SKM-1 (cell line): Measurements from ENCODE around the gene CORO7.
"Not testable (repeated sequence)": the region's sequence is repeated elsewhere in the genome, so short reads cannot be mapped to it uniquely, and the experiment has no call there.

Experiments
- DNase-seq: peaks from one replicate; lab custom pipeline; 2025; ENCODE audit not compliant: unreplicated experiment; lab: John Stamatoyannopoulos, UW

CORO7 gene

DNA sequence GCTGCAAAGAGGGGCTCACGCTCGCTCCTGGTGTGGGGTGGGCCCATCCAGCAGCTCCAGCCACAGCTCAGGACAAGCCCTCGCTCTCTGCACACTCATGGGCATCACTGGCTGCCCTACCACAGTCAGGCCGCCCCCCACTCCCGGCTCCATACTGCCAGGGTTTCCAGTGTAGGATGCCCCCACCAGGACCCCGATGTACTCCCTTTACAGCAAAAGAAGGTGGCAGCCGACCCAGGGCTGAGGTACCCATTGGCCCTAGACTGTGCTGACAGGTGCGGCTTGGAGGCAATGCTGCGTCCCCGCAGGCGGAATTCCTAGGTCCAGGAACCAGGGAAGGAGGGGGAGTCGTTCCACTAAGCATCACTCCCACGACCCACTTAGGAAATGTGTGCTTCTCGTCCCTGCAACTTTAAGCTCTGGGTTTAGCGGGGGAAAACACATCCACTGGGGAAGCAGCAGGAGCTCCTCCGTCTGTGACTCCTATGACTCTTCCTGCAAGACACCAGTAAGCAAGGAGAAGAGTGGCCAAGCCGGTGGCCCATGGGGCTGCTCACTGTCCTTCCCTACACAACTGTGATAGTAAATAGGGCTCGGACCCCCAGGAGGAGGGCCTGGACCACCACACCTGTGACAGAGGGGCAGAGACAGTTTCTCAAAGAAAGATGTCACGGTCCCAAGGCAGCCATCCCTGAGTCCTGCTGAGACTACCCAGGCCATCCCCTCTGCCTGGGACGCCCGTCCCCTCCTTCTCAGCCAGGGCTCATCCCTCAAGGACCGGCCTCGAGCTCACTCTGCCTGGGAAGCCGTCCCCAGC lies 13.1 kb downstream of the CORO7 start:
- DNase-seq, result no peak

DNA sequence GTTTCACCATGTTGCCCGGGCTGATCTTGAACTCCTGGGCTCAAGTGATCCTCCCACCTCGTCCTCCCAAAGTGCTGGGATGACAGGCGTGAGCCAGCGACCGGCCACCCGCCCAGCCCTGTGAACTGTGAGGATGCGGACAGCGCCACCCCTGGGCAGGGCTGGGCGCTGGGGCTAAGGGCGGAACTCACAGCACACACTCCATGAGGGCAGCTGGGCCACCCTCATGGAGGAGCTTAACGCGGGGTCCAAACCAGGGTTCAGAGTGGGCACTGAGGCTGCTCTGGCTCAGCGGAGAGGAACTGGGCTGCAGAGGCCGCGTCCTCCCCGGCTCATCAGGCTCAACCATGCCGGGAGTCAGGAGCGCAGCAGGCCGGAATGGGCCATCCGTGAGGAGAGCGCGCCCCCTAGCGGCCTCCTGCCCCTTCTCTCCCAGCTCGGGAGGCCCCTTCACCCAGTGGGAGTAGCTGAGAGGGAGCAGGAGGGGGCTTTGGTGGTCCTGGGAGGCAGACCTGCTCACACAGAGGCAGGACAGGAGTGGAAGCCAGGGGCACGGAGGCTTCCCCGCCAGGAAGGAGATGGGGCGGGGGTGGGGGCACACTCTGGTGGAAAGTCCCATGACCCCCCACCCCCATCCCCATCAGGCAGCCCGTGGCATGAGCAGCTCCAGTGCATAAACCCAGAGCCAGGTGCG lies 13.8 kb downstream of the CORO7 start:
- no peak for DNase-seq

DNA sequence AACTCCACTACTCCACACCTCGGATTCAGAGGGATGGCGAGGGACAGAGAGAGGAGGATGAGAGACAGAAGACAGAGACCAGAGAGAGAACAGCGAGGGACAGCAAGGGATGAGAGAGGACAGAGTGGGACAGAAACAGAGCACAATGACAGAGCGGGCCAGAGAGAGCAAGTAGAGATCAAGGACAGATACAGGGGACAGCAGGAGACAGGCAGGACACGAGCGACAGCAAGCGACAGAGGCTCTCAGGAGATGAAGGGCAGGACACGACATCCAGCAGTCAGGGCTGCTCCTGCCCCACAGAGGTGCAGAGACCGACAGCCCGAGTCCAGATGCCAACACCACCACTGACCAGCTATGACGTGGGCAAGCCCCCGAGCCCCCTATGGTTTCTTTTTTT lies 14.9 kb downstream of the CORO7 start:
- DNase-seq, result no peak

DNA sequence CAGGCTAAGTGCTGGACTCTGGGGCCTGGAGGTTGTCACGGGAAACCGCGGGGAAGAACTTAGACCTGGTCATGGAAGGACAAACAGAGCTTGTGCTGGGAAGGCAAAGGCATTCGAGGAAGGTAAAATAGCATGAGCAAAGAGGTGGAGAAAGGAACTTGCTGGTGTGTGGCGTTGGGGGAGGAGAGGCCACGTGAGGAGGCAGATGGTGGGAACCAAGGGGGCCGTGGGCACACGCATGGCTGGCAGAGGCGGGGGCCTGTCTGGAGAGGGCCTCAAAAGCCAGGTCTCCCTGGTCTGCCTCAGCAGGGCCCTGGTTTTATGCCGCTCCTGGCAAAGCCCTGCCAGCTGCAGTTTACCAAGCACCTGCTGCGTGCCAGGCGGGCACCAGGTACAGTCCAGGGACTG lies 15.3 kb downstream of the CORO7 start:
- no peak for DNase-seq

DNA sequence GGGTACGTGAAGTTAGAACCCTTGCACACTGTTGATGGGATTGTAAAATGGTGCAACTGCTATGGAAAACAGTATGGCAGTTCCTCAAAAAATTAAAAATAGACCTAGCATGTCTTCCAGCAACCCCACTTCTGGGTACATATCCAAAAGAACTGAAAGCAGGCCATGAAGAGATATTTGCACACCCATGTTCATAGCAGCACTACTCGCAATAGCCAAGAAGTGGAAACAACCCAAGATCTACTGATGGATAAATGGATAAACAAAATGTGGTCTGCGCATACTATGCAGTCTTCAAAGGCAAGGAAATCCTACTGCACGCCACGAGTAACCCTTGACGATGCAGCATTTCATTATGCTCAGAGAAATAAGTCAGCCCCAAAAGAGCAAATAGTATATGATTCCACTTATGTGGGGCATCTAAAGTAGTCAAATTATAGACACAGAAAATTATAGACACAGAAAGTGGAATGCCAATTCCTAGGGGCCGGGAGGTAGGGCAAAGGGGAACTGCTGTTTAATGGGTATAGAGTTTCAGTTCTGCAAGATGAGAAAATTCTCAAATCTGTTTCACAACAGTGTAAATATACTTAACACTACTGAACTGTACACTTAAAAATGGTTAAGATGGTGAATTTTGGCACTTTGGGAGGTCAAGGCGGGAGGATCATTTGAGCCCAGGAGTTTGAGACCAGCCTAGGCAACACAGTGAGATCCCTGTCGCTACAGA lies 17.2 kb downstream of the CORO7 start:
- no peak for DNase-seq

DNA sequence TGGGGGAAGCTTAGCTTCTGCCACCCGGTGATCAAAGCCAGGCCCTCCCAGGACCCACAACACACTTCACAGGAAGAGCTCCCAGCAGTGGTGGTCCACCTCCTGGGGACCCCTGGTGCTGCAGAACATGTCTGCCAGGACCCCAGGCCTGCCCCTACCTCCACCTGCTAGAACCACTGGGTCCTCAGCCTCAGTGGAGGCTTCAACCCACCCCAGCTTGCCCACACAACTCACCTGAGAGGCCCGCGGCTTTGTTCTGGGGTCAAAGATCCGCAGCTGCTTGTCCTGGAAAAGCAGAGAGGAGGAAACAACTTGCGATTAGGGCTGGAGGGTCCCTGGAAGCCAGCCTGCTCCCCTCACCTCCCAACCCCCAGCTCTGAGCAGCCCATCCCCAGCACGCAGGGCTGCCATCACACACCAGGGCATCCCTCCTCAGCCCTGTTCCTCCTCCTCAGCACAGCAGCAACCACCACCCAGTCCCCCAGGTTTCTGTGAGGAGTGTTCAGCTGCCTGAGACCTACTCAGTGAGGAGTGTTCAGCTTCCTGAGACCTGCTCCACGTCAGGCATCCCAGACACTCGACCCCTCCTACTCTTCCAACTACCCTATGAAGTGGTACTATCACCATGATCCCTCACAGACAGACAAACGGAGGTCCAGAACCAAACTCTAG lies 21.2 kb downstream of the CORO7 start:
- DNase-seq, result no peak

DNA sequence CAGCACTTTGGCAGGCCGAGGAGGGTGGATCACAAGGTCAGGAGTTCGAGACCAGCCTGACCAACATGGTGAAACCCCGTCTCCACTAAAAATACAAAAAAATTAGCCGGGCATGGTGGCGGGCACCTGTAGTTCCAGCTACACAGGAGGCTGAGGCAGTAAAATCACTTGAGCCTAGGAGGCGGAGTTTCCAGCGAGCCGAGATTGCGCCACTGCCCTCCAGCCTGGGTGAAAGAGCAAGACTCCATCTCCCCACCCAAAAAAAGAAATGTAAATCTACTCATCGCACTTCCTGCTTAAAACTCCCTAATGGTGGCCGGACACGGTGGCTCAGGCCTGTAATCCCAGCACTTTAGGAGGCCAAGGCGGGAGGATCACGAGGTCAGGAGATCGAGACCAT lies 22.5 kb downstream of the CORO7 start:
- not testable (repeated sequence) for DNase-seq

DNA sequence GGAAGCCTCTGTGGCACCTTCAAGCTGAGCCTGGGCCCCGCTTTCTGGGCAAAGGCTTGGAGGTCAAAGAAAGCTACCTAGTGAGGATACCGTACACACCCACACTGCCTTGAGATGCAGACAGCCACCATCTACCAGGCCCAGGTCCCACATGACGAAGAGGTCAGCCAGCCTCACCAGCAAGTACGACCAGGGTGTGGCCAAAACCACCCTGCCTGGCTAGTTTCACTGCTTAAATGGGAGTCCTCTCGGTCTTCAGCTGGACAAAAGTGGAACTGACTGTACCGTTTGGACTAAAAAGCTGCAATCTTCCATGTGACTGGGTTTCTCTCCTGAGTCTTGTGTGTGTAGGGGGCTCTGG lies 23.2 kb downstream of the CORO7 start:
- no peak for DNase-seq

DNA sequence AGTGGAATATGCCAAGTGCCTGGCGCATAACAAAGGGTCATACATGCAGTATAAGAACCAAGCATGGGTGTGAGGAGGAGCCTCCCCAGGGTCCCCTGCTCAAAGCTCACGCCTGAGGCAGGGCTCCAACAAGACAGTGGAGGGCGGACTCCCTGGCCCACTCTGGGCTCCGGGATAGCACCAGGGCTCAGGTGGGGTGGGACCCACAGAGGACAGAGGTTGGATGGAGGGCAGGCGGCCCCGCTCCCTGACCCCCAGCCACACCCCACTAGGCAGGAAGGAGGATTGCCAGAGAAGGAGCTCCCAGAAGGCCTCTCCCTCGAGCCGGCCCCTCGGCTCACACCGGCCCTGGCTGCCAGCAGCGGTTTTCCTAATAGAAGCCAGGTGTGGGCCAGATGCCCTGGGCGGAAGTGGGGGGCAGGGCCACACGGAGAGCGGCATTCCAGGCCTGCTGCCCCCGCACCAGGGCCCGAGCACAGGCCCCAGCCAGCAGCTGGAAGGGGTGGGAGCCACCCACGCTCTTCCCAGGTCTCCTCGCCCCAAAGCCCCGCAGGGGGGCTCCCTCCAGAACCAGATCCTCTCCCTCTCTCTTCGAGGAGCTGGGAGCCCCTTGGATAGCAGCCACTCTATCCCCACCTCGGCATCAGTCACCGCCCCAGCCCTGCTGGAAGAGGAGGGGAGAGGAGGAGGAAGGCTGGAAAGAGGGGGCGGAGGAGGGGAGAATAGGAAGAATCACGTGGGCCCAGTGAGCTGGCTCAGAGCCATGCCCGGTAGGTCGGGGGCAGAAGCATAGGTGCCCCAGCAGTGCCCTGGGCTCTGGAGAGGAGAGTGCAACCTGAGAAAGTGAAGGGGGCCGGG lies 23.8 kb downstream of the CORO7 start:
- no peak for DNase-seq

DNA sequence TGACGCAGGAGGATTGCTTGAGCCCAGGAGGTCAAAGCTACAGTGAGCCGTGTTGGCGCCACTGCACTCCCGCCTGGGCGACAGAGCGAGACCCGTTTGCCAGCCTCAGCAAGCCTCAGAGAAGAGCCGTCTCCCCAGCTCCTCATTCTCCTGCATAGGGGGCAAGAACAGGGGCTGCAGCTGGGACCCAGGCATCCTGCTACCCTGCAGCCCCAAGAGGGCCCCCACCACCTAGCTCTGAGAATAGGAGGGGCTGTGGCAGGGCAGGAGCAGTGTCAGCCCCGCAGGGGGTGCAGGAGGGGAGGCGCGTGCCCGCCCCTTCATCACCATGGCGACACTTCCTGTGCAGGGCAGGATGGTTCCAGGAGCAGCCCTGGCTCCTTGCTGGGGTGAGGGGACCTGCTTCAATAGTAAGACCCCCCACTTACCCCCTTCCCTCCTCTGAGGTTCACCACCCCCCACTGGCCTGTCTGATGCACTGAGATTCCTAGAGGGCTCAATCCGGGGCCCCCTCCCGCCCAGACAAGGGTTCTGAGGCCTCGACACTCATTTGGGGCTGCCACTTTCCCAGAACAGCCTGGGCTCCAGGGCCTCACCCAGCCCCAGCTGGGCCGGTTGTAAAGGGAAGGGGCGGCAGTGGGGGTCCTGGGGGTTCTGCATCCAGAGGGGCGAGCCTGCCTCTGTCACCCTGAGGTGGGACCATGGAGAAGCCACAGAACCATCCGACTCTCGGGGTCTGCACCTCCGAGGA lies 24.6 kb downstream of the CORO7 start:
- no peak for DNase-seq

DNA sequence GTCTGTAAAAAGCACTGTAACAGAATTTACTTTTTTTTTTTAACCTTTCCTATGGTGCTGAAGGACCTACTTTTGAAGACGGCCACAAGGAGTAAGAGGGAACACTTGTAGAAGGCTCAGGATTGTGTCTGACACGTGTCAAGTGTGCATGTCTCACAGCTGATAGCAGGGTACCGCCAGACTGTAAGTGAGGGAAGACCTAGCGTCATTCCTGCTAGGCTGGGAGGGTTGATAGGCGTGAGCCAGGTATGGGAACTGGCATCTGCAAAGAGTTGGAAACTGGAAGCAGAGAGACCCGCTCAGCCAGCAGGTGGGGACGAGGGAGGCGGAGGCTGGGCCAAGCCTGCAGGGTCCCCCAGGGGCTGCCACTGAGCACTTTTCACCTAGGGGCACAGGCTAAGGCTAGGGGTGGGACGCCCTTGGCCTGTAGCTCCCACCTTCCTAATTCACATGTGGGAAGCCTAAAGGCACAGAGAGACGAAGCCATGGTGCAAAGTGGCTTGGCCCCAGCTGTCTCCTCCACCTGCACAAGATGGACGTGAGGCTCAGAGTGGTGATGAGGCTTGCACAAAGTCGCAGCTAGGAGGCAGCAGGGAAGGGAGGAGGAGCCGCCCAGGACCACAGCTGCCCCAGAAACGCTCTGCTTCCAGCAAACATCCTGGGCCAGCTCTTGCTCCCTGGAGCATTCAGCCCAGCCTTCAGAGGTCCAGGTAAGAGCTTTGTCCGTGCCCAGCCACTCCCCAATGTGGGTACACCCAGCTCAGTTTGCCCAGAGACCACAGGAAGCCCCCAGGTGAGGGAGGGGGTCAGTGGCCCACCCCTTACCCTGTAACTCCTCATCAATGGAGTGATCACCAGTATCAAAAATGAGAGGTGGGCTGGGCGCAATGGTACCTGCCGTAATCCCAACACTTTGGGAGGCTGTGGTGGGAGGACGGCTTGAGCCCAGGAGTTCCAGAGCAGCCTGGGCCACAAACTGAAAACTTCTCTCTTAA lies 25.8 kb downstream of the CORO7 start:
- DNase-seq, result no peak

DNA sequence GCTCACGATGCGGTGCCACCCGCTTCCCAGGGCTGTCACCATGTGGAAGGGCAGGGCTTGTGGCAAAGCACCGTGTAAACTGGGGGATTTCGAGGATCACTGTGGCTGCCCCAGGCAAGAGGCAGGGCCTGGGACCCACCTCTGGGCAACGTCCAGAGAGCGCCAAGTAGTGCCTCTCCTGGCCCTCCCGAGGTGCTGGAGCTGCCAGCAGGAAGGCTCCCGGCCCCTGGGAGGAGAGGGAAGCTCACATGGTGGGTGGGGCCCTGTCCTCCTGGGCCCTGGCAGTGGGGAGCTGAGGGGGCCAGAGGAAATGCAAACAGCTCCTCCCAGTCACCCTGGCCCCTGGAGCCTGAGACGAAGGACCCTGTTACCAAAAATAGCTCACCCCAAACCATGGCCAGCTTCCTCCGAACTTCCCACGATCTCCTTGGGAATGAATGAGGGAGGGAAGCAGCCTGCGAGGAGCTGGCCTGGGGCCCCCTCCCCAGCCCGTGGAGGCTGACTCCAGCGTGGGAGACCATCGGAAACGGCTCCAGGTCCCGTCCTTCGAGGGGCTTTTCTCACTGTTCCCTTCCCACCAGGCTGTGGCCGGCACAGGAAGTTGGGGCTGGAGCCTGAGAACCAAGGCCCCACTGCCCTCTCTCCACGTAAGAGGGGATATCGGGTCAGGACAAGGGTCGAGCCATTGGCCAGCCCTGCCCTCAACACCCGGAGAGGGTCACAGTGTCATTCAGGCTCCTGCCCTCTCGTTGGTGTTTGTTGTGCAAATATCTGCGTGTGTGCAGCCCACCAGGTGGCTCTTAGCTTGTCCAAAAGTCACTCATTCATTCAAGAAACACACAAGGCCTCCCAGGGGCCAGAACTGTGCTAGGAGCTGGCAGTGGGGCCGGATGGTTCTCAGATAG lies 27.1 kb downstream of the CORO7 start:
- DNase-seq, result no peak

DNA sequence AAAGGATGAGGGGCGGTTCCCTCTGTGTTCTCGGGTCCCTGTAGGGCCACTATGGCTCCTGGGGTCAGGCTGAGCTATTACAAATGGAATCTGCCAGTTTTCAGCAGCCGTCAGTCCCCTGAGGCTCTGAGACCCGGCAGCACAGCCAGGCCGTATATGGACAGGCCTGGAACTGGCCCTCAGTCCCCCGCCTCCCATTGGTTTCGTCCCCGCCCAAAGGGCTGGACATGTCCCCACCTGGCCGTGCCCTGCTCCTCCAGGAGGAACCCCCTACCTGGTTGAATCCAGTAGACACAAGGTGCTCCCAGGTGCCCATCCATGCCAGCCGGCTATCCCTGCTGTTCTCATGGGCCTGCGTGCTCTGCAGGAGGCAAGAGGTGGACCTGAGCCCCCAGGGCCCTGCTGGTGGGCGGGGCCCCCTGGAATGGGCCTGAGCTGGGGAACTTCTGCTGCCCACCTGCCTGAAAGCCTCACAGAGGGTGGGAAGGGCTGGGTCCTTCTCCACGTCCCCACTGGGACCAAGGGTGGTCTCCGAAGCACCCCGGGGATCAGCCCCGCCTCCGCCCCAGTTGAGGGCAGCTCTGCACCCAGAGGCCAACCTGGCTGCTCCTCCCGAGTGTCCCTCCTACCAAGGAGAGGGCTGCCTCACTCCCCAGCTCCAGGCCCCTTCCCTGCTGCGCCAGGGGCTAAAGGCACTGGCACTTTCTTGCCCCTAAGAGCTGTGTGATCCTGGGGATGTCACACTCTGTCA lies 27.9 kb downstream of the CORO7 start:
- no peak for DNase-seq

DNA sequence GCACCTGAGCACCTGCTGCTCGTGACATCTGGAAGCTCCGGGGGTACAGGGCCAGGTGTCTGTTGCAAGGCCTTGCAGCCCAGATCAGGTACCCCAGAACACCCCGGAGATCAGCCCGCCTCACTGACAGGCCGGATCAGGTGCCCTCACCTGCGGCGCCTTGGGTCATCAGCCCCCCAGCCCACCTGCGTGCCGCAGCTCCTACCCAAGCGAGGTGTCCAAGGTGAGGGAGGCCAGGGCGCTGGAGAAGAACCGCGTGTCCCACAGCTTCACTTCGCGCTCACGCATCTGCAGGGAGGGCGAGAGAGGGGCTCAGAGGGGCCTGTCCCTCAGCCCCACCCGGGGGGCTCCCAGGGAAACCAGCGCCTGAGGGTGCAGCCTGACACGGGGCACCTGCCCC lies 28.6 kb downstream of the CORO7 start:
- no peak for DNase-seq

DNA sequence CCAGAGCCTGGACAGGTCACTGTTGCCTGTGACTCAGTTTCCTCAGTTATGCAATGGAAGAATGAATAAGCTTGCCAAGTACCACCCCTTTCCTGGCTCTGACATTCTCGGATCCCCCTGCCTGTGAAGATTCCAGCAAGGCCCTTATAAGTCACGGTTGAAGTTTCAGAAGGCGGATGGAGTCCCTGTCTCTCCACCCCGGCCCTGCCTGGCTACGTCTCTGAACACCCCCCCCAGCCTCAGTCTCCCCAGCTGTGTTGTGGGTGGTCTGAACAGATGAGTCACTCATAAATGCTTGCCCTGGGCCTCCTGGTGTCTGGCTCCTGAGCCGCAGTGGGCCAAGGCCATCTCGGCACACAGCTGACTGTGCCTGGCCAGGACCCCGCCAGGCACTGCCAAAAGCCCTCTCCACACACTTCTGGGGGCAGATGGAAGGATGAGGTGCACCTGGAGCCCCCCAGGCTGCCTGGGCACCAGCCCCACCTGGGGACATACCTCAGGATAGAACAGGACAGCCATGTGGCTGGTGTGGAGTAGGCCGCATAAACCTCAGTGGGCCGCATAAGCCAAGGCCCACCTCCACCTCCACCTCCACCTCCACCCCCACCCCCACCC lies 29.3 kb downstream of the CORO7 start:
- DNase-seq, result no peak

DNA sequence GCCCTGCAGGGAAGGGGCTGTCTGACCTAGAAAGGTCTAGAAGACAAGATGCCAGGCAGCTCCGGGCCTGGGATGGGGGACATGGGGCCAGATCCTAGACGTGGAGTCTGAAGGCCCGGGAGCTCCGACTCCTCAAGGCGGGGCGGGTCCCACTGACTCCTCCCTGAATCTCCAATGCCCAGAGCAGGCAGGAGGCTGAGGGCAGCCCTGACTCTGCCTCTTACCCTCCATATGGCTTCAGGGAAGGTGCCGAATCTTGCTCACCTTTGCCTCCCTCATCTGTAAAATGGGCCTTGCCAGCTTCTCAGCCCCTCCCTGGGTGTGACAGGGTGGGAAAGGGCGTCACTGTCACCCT lies 30.0 kb downstream of the CORO7 start:
- DNase-seq, result no peak
